ENCODE results near the gene AGAP5.
"Not testable (repeated sequence)": the region's sequence is repeated elsewhere in the genome, so short reads cannot be mapped to it uniquely, and the experiment has no call there.

The AGAP5 gene

GRCh38 chr10:73713912-73714311 is 16.0 kb upstream of the AGAP5 start:
- not testable (repeated sequence) for DNase-seq

- DNase-seq = not testable (repeated sequence)
Measured at GRCh38 chr10:73711683-73712082, 13.8 kb upstream of the AGAP5 start.

GRCh38 chr10:73708122-73708521 is 10.2 kb upstream of the AGAP5 start:
- DNase-seq = not testable (repeated sequence)

- DNase-seq = not testable (repeated sequence)
Measured at GRCh38 chr10:73707628-73708027, 9.7 kb upstream of the AGAP5 start.

GRCh38 chr10:73706488-73706887 is 8.6 kb upstream of the AGAP5 start:
- DNase-seq = not testable (repeated sequence)

GRCh38 chr10:73705506-73706072 is 7.7 kb upstream of the AGAP5 start:
- not testable (repeated sequence) for DNase-seq

- DNase-seq = not testable (repeated sequence)
Measured at GRCh38 chr10:73703924-73704323, 6.0 kb upstream of the AGAP5 start.

GRCh38 chr10:73698819-73699218 is 910 bp upstream of the AGAP5 start:
- not testable (repeated sequence) for DNase-seq

- not testable (repeated sequence) for DNase-seq
Measured at GRCh38 chr10:73695302-73695701, 2.6 kb downstream of the AGAP5 start.

- not testable (repeated sequence) for DNase-seq
Measured at GRCh38 chr10:73690755-73691154, 7.2 kb downstream of the AGAP5 start.

- DNase-seq = not testable (repeated sequence)
Measured at GRCh38 chr10:73689596-73689995, 8.3 kb downstream of the AGAP5 start.

GRCh38 chr10:73687641-73688040 is 10.3 kb downstream of the AGAP5 start:
- DNase-seq = not testable (repeated sequence)

- DNase-seq = not testable (repeated sequence)
Measured at GRCh38 chr10:73674546-73674945, 23.4 kb downstream of the AGAP5 start.

- not testable (repeated sequence) for DNase-seq
Measured at GRCh38 chr10:73668378-73668777, 29.5 kb downstream of the AGAP5 start.

GRCh38 chr10:73666153-73666809 is 31.6 kb downstream of the AGAP5 start:
- DNase-seq = not testable (repeated sequence)

GRCh38 chr10:73665581-73665980 is 32.3 kb downstream of the AGAP5 start:
- not testable (repeated sequence) for DNase-seq

GRCh38 chr10:73664156-73665040 is 33.5 kb downstream of the AGAP5 start:
- DNase-seq = not testable (repeated sequence)

GRCh38 chr10:73663621-73664020 is 34.3 kb downstream of the AGAP5 start:
- DNase-seq = not testable (repeated sequence)

GRCh38 chr10:73662705-73663104 is 35.2 kb downstream of the AGAP5 start:
- DNase-seq = not testable (repeated sequence)

- no peak for DNase-seq
Measured at GRCh38 chr10:73655990-73656298, 42.0 kb downstream of the AGAP5 start, which contains the start of gene SYNPO2L. TSS of gene SYNPO2L (minus strand) at chr10:73656029. CDS start at chr10:73655922, 107 bp downstream.

GRCh38 chr10:73655257-73655989 is 42.5 kb downstream of the AGAP5 start:
- no peak for DNase-seq

- no peak for DNase-seq
Measured at GRCh38 chr10:73653701-73654100, 44.2 kb downstream of the AGAP5 start.

- DNase-seq = no peak
Measured at GRCh38 chr10:73653195-73653594, 44.7 kb downstream of the AGAP5 start.
